NB4 (cell line): ENCODE results near the gene TSPAN15.

Experiments used
- MYC ChIP-seq: IDR thresholded peaks from 2 replicates; pipeline ENCODE4 v1.6.1; 2011; ENCODE audit warnings: low read depth, low read length
- POLR2A ChIP-seq: IDR thresholded peaks from 2 replicates; pipeline ENCODE4 v1.6.1; 2011; ENCODE audit warnings: mild to moderate bottlenecking; ENCODE audit not compliant: insufficient read length; ENCODE audit errors: extremely low read depth
- TF ChIP-seq, protein P1 (sequence below): IDR thresholded peaks from one replicate; pipeline ENCODE4 v1.5.1; 2012; ENCODE audit warnings: low read depth, low read length
- TF ChIP-seq, protein P2 (sequence below): IDR thresholded peaks from 2 replicates; pipeline ENCODE4 v1.6.1; 2011; ENCODE audit warnings: low read depth, low read length

DNA sequence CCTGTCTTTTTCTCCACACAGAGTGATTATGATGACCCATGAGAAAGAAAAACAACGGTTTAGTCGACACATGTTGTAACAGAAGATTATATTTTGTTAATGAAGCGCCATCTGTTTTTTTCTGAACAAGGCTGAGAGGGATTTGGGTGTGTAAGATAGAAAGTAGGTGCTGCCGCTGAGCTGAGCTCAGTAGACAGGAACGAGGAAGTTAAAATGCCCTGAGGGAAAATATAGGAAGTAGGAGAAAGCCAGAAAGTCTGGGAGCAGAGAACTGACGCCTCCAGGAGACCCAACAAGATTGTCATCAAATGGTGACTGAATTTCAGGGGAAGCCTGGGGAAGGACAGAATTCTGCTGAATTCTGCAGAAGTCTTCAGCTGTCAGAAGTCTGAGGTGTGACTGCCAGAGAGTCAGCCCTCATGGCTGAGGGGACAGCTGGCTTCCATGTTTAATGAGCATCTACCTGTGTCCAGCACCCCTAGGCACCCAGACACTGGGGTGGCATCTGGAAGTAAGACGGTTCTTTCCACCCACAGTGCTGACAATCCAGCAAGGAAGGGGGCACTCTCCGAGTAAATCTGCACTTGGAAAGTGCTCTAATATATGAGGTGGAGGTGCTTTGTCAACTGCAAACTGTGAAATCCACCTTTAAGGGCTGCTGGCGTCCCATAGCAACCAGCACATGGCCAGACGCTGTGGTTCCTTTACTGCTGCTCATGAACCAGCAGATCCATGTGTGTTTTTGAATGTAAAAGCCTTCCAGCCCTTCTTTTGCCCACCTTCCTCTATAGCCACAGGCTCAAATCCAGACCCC lies 12.5 kb upstream of the TSPAN15 start:
- TF ChIP-seq, protein P1, sequence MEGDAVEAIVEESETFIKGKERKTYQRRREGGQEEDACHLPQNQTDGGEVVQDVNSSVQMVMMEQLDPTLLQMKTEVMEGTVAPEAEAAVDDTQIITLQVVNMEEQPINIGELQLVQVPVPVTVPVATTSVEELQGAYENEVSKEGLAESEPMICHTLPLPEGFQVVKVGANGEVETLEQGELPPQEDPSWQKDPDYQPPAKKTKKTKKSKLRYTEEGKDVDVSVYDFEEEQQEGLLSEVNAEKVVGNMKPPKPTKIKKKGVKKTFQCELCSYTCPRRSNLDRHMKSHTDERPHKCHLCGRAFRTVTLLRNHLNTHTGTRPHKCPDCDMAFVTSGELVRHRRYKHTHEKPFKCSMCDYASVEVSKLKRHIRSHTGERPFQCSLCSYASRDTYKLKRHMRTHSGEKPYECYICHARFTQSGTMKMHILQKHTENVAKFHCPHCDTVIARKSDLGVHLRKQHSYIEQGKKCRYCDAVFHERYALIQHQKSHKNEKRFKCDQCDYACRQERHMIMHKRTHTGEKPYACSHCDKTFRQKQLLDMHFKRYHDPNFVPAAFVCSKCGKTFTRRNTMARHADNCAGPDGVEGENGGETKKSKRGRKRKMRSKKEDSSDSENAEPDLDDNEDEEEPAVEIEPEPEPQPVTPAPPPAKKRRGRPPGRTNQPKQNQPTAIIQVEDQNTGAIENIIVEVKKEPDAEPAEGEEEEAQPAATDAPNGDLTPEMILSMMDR: no peak
- 0 out of 2 replicates have a peak, but pooled peaks have one; percentile 20 for TF ChIP-seq MYC
- no peak for TF ChIP-seq POLR2A
- TF ChIP-seq, protein P2, sequence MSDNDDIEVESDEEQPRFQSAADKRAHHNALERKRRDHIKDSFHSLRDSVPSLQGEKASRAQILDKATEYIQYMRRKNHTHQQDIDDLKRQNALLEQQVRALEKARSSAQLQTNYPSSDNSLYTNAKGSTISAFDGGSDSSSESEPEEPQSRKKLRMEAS: peak; percentile 39
